SIG-M5 (cell line): ENCODE results near the gene LDLRAD4.

Experiments used
- DNase-seq: peaks from one replicate; lab custom pipeline; 2025; lab: John Stamatoyannopoulos, UW

Gene LDLRAD4

DNA sequence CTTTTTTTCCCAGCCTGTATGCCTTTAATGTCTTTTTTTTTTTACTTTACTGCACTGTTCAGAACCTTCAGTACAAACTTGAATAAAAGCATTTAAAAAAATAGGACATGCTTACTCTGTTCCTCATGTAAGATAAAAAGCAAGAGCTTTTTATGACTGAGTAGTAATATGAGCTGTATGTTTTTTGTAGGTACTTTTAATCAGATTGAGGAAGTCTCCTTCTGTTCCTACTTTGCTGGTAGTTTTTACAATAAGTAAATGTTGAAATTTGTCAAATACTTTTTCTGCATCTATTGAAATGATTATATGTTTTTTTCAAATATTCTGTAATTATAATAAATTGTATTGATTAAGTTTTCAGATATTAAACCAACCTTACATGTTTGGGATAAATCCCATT is 318.0 kb downstream of the LDLRAD4 start:
- no peak for DNase-seq

DNA sequence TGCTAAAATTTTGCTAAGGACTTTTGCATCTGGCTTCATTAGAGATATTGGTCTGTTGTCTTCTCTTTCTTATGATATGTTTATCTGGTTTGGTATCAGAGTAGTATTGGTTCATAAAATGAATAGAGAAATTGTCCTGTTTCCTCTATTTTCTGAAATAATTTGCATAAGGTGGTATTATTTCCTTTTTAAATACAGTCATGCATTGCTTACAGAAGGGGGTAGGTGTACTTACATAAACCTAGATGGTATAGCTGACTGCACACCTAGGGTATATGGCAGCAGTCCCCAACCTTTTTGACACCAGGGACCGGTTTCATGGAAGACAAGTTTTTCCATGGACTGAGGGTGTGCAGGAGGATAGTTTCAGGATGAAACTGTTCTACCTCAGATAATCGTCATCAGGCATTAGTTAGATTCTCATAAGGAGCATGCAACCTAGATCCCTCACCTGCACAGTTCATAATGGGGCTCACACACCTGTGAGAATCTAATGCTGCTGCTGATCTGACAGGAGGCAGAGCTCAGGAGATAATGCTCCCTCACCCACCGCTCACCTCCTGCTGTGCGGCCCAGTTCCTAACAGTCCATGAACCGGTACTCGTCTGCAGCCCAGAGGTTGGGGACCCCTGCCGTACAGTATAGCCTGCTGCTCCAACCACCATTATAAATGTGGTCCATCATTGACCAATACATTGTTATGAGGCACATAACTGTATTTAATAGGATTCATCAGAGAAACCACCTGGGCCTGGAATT is 318.6 kb downstream of the LDLRAD4 start:
- DNase-seq: no peak

DNA sequence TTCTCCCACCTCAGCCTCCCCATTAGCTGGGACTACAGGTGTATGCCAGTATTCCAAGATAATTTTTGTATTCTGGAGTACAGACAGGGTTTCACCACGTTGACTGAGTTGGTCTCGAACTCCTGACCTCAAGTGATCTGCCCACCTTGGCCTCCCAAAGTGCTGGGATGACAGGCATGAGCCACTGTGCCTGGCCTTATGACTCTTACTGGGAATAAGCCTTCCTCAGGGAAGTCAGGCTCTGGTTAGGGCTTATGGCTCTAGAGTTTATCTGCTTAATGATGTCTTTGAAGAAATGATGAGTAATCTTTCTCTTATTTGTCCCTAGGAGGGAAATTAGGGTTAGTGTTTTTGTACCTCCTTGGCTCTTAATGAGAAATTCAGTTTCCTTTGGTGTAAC is 320.1 kb downstream of the LDLRAD4 start:
- no peak for DNase-seq

DNA sequence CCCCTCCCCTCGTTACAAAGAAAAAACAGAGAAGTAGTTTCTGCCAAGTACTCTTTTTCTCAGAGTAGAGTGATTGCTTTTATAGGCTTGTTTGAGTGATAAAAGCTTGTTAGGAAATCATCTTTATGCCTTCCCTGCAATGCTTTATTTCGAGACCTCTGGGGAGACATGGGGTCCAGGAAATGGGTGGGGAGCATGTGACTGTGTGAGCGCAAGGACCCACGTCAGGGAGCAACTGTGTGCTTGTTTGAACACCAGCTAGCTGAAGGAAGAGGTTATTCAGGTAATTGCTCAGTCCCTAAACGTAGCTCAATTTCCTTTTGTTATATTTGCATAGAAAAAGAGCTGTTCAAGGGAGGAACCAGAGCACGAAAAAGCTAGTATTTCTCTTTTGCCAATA is 320.5 kb downstream of the LDLRAD4 start:
- no peak for DNase-seq

DNA sequence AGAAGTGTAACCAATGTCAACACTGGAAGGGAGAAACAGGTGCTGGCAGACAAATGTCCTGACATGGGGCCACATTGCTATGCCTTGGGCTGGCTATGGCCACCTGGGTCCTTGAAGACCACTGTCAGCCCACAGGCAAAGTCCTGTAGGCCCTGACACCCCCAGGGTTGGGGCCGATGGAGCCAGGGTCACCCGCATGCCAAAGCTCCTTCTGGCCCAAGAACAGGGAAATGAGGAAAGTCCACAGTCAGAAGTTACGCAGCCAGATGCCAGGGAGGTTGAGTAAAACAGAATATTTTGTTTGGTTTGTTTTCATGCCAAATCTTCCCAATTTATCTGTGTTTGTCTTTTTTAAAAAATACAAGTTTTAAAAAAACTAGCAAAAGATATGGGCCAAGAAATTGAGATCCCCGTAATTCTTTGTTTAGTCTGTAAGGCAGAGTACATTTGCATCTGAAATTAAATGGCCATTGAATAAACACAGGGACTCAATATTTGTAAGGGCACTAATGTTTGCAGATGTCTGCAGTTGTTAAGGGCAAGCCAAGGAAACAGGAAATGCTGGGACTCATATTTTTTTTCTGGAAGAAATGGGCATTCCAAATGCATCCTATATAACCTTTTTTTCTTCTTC is 321.4 kb downstream of the LDLRAD4 start:
- DNase-seq: no peak

DNA sequence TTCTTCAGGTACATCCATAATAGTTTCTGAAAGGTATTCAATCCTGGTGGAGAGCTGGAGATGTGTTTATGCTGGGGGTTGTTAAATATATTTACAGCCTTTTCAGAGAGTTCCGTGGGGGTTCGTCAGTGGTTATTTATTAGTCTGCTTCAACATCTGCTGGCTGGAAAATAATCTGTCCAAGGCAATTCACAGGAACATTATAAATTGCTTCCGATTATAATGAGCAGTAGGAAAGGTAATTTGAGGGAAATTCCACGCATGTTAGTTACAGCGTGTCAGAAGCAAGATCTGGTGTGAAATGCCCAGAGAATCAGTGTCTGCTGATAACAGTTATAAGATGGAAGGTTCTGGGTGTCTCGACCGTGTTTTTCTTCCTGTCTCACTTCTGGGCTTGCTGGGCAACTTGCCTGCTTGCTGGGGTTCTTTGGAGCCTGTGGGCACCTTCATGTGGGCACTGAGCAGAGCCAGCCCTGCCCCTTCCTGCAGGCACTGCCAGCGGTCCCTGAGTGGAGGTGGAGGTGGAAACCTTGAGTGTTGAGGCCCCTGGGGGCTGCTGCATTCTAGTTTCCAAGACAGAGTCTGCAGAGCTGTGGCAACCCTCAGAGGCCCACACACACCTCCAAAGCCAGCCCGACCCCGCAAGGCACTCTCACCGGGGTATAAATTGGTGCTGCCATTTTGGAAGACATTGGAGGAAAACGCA is 322.1 kb downstream of the LDLRAD4 start:
- no peak for DNase-seq

DNA sequence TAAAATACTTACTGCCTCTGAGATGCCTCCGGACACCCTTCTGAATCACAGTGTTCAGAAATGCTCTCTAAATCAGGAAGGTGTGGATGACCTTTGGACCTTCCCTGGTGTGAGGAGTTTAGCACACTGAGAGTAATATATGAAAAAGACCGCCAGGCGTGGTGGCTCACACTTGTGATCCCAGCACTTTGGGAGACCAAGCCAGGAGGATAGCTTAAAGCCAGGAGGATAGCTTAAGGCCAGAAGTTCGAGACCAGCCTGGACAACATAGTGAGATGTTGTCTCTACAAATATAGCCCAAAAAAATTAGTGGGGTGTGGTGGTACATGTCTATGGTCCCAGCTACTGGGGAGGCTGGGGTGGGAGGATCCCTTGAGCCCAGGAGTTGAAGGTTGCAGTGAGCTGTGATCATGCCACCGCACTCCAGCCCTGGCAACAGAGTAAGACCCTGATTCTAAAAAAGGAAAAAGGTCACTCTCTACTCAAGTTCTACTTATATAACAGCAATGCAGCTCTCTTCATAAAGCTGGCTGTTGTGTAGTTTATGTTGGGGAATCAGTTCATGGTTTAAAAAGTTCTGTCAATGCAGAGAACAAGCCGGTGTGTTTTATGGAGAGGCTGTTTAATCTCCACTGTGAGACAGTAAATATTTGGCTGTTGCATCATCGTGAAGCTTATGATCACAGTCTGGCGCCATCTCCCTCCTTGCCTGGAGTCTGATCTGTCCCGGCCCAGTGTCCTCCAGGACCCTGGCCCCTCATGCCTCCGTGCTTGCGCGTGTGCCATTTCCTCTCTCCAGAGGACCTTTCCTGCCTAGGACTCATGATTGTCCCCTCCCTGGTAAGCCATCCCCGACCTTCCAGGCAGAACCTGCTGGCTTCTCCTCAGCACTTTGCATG is 323.3 kb downstream of the LDLRAD4 start:
- DNase-seq: no peak

DNA sequence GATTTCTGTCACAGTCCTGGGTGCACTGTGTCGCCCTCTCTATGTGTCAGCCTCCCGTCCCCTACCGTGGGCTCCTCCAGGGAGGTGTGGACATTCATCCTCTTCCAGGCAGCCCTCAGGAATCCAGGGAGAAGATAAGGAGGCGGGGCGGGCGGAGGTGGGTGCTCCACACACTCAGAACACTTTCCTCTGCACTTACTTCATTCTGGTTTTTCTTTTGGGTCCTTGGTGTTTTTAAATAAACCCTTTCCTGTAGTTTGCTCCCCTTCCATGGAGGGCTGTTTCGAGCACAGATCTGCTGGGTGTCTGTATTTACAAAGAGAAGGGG is 323.9 kb downstream of the LDLRAD4 start:
- DNase-seq: no peak

DNA sequence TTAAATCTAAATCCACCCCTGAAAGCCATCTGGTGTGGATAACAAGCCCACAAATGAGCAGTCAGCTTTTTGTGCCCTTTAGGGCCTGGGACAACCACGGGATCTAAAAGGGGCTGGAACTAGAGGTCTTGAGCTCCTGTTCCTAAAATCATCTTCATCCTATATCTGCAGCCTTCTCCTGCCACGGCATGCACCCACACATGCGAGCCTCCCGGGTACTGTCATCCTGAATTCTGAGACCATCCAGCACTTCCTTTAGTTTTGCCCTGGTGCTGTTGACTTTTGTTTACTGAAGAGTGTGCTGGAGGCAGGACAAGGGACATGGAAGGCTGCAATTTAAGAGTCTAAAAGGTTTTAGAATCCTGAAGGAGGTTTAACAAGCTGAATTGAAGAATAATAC is 324.6 kb downstream of the LDLRAD4 start:
- no peak for DNase-seq

DNA sequence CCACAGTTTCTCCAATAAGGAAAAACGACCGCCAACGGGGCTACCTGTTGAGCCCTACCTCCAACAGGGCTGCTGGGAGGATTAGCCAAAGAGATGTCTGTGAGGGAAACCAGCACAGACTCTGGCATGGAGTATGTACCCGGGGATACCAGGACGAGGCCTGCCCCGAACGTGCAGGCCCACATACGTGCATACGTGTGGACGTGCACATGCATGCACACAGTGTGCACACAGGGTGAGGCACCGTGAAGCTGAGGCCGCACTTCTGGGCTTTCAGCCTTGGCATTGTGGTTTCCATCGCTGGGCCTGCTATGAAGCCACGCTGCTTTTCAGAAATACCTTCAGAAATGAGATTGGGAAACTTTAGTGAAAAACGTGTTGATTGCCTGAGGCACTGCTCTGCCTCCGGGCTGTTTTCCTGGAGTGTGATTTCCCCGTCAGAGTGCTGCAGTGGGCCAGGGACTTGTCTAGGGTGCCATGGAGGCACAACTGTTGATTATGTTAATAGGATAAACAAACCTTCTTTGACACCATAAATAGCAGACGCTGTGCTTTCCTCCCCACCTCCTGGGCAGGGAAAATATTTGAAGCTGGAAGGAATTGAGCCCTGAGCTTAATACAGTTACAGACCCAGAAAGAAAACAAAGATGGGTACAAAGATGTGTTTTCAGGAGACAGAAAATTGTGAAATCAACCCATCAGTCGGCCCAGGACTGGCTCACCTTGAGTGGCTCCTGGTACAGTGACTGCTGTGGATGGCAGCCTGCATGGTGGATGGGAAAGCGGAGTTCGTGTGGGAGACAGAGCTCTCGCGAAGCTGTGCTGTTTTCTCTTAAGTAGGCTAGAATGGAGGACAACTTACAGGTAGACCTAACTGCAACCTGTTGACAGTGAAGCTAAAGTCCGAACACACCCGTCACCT is 325.5 kb downstream of the LDLRAD4 start:
- DNase-seq: no peak

DNA sequence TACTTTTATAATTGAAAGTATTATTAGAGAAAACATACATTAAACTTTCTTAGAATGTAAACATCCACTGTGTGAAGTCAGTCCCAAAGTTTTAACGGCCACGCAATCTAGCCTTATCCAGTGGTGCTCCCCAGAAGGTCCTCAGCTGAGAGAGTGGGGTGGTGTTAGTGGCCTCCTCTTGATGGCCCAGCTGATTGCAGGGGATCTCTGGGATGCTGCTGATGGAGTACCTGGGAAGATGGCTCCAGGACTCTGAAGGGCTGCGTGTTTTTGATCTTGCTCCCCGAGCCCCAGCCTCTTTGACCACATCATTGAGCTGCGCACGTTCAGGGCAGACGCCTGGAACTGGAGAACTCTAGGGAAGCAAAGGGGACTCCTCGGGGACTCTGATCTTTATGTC is 326.4 kb downstream of the LDLRAD4 start:
- DNase-seq: no peak

DNA sequence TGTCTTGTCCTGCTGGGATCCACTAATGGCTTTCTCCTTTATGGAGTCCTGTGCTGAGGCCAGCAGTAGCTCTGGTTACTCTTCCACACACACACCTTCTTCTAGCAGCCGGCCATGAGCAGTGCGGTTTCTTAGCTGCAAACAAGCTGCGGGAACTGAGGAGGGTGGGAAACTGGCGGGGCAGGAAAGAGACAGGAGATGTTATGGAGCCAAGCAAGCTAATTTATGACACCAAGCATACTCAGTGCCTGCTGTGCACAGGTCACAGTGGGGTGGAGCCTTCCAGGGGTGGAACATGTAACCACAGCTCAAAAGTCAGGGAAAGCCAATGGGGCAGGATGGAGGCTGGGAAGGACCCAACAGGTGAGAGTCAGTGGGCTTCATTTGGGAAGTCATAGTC is 327.0 kb downstream of the LDLRAD4 start:
- DNase-seq: no peak

DNA sequence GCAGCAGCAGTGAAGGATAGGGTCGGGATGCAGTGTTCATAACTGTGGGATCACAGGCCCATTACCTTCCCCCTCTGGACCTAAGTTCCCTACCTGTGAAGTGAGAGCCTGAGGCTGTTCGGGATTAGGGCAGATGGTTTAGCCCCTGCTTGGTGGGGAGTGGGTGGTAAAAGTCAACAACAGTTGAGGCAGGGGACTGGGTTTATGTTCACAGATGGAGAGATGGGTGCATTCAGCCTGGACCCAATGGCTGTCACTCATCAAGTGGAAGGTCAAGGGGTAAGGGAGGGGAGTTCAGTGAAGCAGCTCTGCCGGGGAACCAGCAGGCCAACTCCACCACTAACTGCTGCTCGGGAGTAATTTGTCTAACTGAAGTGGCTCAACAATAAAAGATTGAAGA is 327.4 kb downstream of the LDLRAD4 start:
- DNase-seq: no peak

DNA sequence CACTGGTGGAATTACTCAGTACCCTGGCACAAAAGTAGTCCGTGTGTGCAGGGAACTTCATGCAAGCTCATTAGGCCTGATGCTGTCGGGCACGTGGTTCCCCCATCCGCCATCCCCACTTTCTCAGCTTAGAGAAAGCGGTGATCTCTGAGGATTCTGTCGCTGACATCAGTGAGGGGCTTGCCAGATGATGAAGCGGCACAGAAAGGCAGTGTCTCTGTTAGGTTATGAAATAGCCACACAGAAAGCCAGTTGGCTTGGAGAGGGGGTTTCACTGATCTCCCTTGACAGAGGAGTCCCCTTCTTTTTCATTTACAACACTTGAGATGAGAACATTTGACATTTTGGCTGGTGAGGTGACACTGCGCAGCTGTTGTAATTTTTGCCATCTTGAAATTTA is 328.1 kb downstream of the LDLRAD4 start:
- no peak for DNase-seq

DNA sequence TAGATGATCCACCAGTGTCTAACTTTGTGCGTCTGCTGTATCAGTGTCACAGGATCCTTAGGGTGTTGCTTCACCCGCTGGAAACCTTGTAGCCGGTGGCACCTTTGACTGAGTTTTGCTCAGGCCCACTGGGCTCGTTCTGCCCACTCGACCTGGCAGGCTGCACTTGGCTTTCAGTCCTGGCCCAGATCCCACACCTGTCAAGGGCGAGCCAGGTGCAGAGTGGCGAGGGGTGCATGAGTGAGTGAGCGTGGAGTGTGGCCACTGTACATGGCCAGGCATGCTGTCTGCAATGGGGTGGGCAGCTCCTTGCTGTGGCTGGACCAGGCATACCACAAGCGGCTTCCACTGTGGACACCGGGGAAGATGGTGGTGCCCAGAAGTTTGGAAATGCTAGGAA is 328.8 kb downstream of the LDLRAD4 start:
- DNase-seq: no peak

DNA sequence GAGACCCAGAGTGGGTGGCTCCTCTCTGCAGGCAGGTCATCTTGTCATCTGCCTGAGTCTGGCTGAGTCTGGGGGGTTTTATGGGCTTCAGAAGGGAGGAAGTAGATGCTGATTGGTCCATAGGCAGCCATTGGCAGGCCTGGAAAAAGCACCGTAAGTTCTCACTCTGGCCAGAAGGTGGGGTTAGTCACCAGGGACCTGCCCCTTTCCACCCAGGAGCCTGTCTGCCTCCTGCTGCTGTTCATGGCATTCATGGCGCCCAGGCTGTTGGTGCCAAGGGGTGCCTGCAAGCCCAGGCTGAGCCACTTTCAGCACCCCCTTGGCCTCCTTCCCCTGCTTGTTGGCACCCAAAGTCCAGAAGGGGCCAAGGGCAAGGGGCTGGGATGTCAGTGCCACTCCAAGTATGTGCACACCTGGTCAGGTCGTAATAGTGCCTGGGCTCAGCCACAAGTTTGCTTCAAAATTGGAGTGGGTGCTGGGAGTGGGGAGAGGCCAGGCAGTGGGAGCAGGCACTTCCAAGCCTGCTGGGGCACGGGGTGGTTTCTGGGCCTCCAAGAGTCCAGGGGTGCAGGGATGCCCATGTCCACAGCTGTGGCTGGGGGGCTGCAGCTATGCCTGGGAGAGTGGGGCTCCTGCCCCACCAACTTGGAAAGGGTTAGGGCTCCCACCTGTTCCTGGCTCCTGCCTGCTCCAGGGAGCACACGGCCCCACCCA is 329.7 kb downstream of the LDLRAD4 start:
- DNase-seq: no peak

DNA sequence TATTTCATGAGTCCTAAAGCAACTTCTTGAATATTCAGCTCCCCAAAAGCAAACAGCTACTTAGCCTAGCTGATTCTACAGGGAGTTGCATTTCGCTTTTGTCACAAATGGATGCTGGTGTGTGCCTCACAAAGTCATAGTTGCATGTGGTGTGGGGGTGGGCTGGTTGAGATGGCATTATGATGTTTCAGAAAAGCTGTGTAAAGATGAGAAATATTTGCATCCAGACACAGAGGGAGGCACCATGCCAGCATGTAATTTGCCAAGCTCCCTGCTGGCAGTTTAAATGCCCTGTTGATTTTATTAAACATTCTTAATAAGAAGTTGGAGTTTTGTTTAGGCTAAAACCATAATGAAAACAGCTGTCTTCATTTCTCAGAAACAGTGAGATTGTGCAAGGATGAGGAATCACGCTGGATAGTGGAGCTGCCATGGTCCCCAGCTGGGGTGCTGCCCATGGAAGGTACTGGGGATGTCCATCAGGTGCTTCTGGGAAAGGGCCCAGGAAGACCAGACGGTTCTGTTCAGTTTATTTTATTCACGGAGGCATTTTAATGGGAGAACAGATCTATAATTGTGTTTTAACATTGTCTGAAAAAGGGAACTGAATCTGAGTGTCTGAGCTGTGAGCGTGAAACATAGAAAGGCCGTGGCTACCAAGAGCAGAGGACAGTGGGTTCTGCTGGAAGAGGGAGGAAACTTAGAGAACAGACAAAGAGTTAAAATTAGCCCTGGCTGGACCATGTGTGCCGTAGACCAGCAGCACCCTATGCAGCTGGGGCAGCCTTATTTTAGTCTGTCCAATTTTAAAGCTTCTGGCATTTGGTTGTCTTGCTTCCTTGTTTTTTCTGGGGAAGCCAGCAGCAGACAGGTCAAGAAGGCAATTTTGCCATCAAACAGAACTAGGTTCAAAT is 330.7 kb downstream of the LDLRAD4 start:
- DNase-seq: peak; percentile 13

DNA sequence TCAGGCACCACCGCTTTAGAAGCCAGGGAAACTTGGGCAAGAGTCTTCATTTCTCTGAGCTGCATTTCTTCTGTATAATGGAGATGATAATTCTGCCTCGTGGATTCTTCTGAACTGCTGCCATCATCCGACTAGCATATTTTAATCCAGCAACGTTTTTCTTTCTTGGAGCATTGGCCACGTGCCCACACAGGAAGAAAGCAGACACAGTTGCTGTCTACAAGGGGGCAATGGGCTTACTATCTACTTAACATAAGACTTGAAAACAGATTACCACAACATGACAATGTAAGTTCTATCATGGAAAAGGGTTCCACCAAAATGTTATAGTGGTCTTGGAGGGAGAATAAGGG is 331.3 kb downstream of the LDLRAD4 start:
- no peak for DNase-seq

DNA sequence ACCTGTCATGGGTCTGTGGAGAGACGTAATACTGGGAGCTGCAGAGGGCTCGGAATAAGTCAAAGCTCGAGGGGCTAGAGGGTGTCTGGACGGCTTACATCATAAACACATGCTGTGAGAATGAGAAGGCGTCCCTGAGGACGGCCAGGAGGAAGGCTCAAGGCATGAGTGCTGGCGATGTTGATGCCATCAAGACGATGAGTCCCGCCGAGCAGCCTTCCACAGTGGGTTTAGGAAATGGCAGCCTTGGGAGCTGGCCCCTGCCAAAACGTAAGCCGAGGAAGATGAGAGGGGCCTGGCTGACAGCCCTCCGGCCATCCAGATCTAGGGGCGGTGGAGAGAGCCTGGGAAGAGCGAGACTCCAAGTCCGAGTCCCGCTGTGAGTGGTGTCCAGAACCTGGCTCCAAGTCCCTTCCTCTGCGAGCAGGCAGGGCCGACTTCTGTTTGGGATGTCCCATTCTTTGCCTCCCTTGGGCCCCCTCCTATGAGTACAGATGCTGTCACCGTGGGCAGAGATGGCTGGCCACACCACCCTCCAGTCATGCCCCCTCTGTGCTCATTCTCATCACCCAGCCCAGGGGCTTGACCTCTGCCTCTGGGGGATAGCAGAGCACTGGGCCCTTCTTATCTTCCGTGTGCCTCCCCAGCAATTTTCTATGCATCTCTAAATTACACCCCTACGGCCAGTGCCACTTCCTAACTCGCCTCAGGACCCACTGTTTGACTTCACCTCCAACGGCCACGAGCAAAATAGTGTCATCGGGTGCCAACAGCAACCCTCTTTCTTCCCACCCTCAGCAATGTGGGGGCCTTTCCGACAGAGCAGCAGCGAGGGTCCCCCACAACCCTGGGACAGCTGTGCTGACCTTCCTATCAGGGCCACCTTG is 332.1 kb downstream of the LDLRAD4 start:
- DNase-seq: no peak
